Neutrophil (primary cell): ENCODE measurements around the gene GAS7.

Experiments used
- H3K27ac ChIP-seq: fragments of 200-600 bp; sonication (generic); 2 replicates; pipeline ENCODE4 v1.5.1; 2016; ENCODE audit warnings: mild to moderate bottlenecking, moderate library complexity
- H3K27me3 ChIP-seq: fragments of 200-600 bp; sonication (generic); 2 replicates; pipeline ENCODE4 v1.6.0; 2016; ENCODE audit warnings: mild to moderate bottlenecking
- H3K36me3 ChIP-seq: fragments of 200-600 bp; sonication (generic); 2 replicates; pipeline ENCODE4 v1.5.1; 2017
- H3K4me1 ChIP-seq, 2 experiments: fragments of 200-600 bp in 1 of 2; sonication (generic) in 1 of 2; 1 replicate in 1 of 2; 2 replicates in 1 of 2; pipeline versions ENCODE4 v1.5.1 to v1.6.1; 2013 to 2016; ENCODE audit warnings: low read depth in 1 of 2, low read length in 1 of 2, mild to moderate bottlenecking in 1 of 2, moderate library complexity in 1 of 2; ENCODE audit not compliant: control insufficient read depth in 1 of 2, insufficient read depth in 1 of 2
- H3K4me3 ChIP-seq, 2 experiments: fragments of 200-600 bp in 1 of 2; sonication (generic) in 1 of 2; 1 replicate in 1 of 2; 2 replicates in 1 of 2; pipeline ENCODE4 v1.5.1; 2013 to 2016; ENCODE audit warnings: low read depth in 1 of 2, low read length in 1 of 2, mild to moderate bottlenecking in 1 of 2, moderate library complexity in 1 of 2
- H3K9me3 ChIP-seq: fragments of 200-600 bp; sonication (generic); 2 replicates; pipeline ENCODE4 v1.5.1; 2016
- TF ChIP-seq, protein P1 (sequence below): fragments of 200-600 bp; sonication (generic); IDR thresholded peaks from 2 replicates; pipeline ENCODE4 v1.5.1; 2016; ENCODE audit warnings: antibody characterized with exemption

Gene GAS7

DNA sequence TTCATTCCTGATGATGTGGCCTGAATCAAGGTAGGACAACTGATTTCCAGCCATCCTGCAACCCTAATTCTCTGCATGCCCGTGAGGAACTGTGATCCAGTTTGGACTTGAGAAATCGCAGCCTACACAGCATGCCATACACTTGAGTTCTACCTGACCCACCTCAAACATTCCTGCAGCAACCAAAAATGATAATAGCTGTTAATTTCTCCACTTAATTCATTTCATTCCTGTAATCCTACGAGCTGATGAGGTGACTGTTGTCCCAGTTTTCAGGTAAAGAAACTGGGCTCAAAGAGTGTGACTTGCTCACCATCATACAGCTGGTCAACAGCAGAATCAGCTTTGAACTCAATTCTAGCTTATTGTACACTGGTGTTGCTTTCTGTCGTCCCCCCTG, 2.2 kb upstream of the GAS7 start:
- peaks cover 9% of the 10 kb centered on the region for H3K9me3 ChIP-seq
- TF ChIP-seq, protein P1, sequence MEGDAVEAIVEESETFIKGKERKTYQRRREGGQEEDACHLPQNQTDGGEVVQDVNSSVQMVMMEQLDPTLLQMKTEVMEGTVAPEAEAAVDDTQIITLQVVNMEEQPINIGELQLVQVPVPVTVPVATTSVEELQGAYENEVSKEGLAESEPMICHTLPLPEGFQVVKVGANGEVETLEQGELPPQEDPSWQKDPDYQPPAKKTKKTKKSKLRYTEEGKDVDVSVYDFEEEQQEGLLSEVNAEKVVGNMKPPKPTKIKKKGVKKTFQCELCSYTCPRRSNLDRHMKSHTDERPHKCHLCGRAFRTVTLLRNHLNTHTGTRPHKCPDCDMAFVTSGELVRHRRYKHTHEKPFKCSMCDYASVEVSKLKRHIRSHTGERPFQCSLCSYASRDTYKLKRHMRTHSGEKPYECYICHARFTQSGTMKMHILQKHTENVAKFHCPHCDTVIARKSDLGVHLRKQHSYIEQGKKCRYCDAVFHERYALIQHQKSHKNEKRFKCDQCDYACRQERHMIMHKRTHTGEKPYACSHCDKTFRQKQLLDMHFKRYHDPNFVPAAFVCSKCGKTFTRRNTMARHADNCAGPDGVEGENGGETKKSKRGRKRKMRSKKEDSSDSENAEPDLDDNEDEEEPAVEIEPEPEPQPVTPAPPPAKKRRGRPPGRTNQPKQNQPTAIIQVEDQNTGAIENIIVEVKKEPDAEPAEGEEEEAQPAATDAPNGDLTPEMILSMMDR = no peak
- no peak overlapping the region for H3K4me3 ChIP-seq
- peaks cover 62% of the 10 kb centered on the region for H3K27me3 ChIP-seq
- H3K4me1 ChIP-seq = peaks cover 15 to 17% of the 10 kb centered on the region in 2 experiments
- no peaks in the 10 kb centered on the region for H3K36me3 ChIP-seq
- H3K27ac ChIP-seq = no peak overlapping the region

DNA sequence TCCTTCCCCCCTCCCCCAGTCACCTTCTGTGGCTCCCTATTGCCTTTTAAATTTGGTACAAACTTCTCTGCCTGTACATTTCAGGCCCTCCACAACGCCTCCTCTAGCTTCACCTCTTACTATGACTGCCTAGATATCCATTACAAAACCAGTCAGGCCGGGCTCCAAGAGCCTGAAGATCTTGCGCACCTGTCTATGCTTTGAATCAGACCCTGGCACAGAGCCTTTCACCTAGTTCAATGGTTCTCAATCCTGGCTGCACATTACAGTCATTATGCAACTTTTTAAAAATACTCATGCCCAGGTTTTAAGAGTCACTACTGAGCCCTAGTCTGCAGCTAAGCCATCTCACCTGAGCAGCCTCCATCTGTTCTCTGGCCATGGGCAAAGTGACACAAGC, 1.6 kb upstream of the GAS7 start:
- H3K27ac ChIP-seq = no peak overlapping the region
- TF ChIP-seq, protein P1 = no peak
- H3K36me3 ChIP-seq = no peaks in the 10 kb centered on the region
- H3K4me1 ChIP-seq = peaks cover 15 to 17% of the 10 kb centered on the region in 2 experiments
- peaks cover 4% of the 10 kb centered on the region for H3K9me3 ChIP-seq
- peaks cover 62% of the 10 kb centered on the region for H3K27me3 ChIP-seq
- H3K4me3 ChIP-seq = no peak overlapping the region

DNA sequence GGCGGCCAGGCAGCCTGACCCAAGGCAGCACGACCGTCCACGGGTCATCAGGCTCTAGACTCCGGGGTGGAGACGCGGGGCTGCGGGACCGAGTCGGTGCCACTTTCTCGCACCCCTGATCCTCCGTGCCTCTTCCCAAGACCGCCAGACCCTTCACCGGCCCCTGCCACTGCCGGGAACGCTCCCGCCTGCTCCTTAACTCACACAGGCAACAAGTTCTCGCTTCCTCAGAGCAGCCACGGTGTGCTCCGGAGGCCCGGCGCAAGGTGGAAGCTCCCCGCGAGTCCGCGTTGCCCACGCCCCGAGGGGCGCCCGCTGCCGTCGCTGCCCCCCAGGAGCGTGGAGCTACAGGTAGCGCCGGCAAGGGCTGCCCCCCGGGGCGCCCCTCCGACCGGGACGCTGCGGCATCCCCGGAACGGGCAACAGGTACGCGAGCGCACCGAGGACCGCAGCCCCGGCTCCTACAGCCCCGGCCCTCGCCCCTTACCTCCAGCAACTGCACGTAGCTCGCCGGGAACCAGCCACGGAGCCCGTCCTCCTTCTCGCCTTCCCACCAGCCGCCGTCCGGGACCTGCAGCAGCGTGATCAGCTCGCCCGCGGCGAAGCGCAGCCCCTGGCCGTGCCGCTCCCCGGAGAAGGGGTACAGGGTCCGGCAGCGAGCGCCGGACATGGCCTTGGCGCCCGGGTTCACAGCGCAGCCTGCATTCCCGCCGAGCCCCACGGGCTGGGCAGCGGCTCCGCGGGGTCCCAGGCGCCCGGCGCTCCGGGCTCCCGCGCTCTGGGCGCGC, 491 bp downstream of the GAS7 start:
- peaks cover 15 to 17% of the 10 kb centered on the region in 2 experiments for H3K4me1 ChIP-seq
- peaks cover 62% of the 10 kb centered on the region for H3K27me3 ChIP-seq
- peak overlapping the region; percentile 39 for H3K27ac ChIP-seq
- H3K9me3 ChIP-seq = no peaks in the 10 kb centered on the region
- no peaks in the 10 kb centered on the region for H3K36me3 ChIP-seq
- H3K4me3 ChIP-seq = peak overlapping the region; percentile 65 to 77
- TF ChIP-seq, protein P1 = no peak

DNA sequence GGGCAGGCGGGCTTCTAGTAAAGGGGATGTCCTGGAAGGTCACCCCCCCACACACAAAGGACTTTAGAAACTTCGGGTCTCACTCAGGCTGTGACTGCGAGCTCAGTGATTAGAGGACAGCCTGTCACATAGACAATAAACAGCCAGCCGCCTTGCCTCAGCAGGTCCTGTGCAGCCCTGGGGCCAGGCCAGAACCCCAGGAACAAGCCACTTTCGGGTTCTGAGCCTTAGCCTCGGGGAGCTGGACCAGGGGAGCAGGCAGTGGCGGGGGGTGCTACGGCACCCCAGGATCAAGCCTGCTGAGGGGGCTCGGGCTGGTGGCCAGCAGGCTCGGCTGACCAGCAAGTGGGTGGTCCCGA, 1.1 kb downstream of the GAS7 start:
- Histone ChIP-seq H3K27ac (no peak overlapping the region), H3K36me3 (no peaks in the 10 kb centered on the region), H3K9me3 (no peaks in the 10 kb centered on the region), H3K4me3 (peak overlapping the region; percentile 65 to 77), H3K27me3 (peaks cover 62% of the 10 kb centered on the region), H3K4me1 (peaks cover 15 to 17% of the 10 kb centered on the region in 2 experiments)
- TF ChIP-seq, protein P1 = no peak

DNA sequence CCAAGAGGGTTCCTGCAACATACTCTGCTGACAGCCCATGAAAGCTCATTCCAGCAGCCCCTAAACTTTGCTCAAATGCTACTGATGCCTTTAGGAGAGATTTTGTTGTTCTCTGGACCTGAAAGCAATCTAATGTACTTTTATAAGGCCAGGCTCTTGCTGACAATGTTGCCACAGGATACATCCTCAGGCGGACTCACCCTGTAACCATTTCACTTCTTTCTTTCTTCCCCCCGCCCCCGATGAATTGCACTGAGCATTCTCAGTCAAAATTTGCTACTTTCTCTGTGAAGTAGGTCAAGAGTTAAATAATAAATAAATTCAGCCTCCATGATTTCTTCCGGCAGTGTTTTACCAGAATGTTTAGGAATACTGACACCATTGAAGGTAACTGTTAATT, 1.5 kb downstream of the GAS7 start:
- Histone ChIP-seq H3K27me3 (peaks cover 62% of the 10 kb centered on the region), H3K4me1 (peaks cover 15 to 17% of the 10 kb centered on the region in 2 experiments), H3K4me3 (no peak overlapping the region), H3K9me3 (no peaks in the 10 kb centered on the region), H3K27ac (no peak overlapping the region), H3K36me3 (no peaks in the 10 kb centered on the region)
- TF ChIP-seq, protein P1 = no peak
